H1 (cell line): ENCODE data around the gene NCK1. TPM values are rescaled to one million over a fixed set of nuclear protein-coding genes. Genes with fewer than 3 reads are reported as not detected.

Experiments
- CTCF ChIA-PET: fragments of 300-600 bp; sonication (Branson Sonifier 250); formaldehyde crosslinking; loops from one replicate; lab custom pipeline; 2021; ENCODE audit not compliant: partially characterized antibody; lab: Charles Lee
- POLR2A ChIA-PET: fragments of 300-600 bp; sonication (Branson Sonifier 250); formaldehyde crosslinking; loops from one replicate; lab custom pipeline; 2021; ENCODE audit warnings: inconsistent platforms; ENCODE audit not compliant: partially characterized antibody; lab: Charles Lee
- DNase-seq, 2 experiments: peaks; one replicate each; pipeline versions ENCODE4 v3.0.0 to v3.0.0-alpha.2; 2010 to 2022; ENCODE audit warnings: low spot score in 2 of 2, low read depth in 1 of 2, mixed read lengths in 1 of 2
- FAIRE-seq: peaks from 2 replicates; lab custom pipeline; 2011; peaks lifted over from hg19 to GRCh38; lab: Jason Lieb, UNC
- H2AFZ ChIP-seq: 2 replicates; pipeline ENCODE4 v1.8.1; 2012; ENCODE audit warnings: low read length, inconsistent platforms
- H2AK5ac ChIP-seq: 2 replicates; pipeline ENCODE4 v1.6.1; 2013; ENCODE audit warnings: low read depth, low read length
- H2BK120ac ChIP-seq: replicated peaks from 2 replicates; pipeline ENCODE3; 2013; ENCODE audit warnings: low read depth, low read length, inconsistent platforms
- H2BK12ac ChIP-seq: 2 replicates; pipeline ENCODE4 v1.6.1; 2013; ENCODE audit warnings: low read depth, low read length
- H2BK15ac ChIP-seq: 2 replicates; pipeline ENCODE4 v1.6.1; 2013; ENCODE audit warnings: low read length
- H2BK20ac ChIP-seq: 2 replicates; pipeline ENCODE4 v1.6.1; 2013; ENCODE audit warnings: low read length
- H2BK5ac ChIP-seq: 2 replicates; pipeline ENCODE4 v1.6.1; 2013; ENCODE audit warnings: low read depth, low read length
- H3K14ac ChIP-seq: 2 replicates; pipeline ENCODE4 v1.6.1; 2013; ENCODE audit warnings: inconsistent platforms; ENCODE audit not compliant: insufficient read length
- H3K18ac ChIP-seq: 2 replicates; pipeline ENCODE4 v1.6.1; 2013; ENCODE audit warnings: low read length; ENCODE audit errors: extremely low read depth
- H3K23ac ChIP-seq: 2 replicates; pipeline ENCODE4 v1.6.1; 2013; ENCODE audit warnings: inconsistent platforms; ENCODE audit not compliant: insufficient read length
- H3K23me2 ChIP-seq: 2 replicates; pipeline ENCODE4 v1.6.1; 2013; ENCODE audit warnings: low read depth, low read length
- H3K27ac ChIP-seq: 2 replicates; pipeline ENCODE4 v1.6.1; 2011; ENCODE audit warnings: low read depth, low read length, inconsistent platforms
- H3K27me3 ChIP-seq, 4 experiments: replicated peaks in 1 of 4; 1 replicate in 1 of 4; 2 replicates in 3 of 4; pipeline versions ENCODE4 v1.6.1 to v1.8.1; 2011 to 2013; ENCODE audit warnings: low read length in 3 of 4, mild to moderate bottlenecking in 3 of 4, inconsistent platforms in 2 of 4, mixed read lengths in 2 of 4, moderate library complexity in 1 of 4; ENCODE audit not compliant: control insufficient read depth in 3 of 4, insufficient read depth in 3 of 4; ENCODE audit errors: extremely low read depth in 1 of 4
- H3K36me3 ChIP-seq, 4 experiments: 2 replicates each; pipeline versions ENCODE4 v1.6.1 to v1.8.1; 2011 to 2013; ENCODE audit warnings: mild to moderate bottlenecking in 4 of 4, low read length in 3 of 4, moderate library complexity in 2 of 4, control low read depth in 1 of 4, inconsistent platforms in 1 of 4; ENCODE audit not compliant: insufficient read depth in 4 of 4, control insufficient read depth in 2 of 4
- H3K4ac ChIP-seq: replicated peaks from 2 replicates; pipeline ENCODE3; 2013; ENCODE audit warnings: low read length, low read depth, mixed read lengths, inconsistent platforms; ENCODE audit not compliant: insufficient read length
- H3K4me1 ChIP-seq, 4 experiments: replicated peaks in 1 of 4; 1 replicate in 1 of 4; 2 replicates in 3 of 4; pipeline versions ENCODE4 v1.6.1 to v1.8.1; 2011 to 2013; ENCODE audit warnings: low read length in 3 of 4, inconsistent platforms in 2 of 4, mixed read lengths in 1 of 4; ENCODE audit not compliant: insufficient read depth in 4 of 4, control insufficient read depth in 3 of 4
- H3K4me2 ChIP-seq, 2 experiments: 2 replicates each; pipeline versions ENCODE4 v1.6.1 to v1.8.1; 2011 to 2013; ENCODE audit warnings: low read depth in 2 of 2, low read length in 2 of 2, control low read depth in 1 of 2, inconsistent platforms in 1 of 2, mild to moderate bottlenecking in 1 of 2; ENCODE audit not compliant: insufficient read depth in 1 of 2
- H3K4me3 ChIP-seq, 4 experiments: fragments of 200-600, 300-600 bp in 1 of 4; sonication (generic), shearing (Covaris generic), sonication (Bioruptor Twin) in 1 of 4; 2 replicates each; pipeline versions ENCODE4 v1.5.1 to v1.8.1; 2011 to 2016; ENCODE audit warnings: low read length in 4 of 4, low read depth in 3 of 4, control low read depth in 2 of 4, inconsistent platforms in 2 of 4, mild to moderate bottlenecking in 2 of 4, mixed read lengths in 1 of 4, moderate library complexity in 1 of 4; ENCODE audit not compliant: insufficient read depth in 2 of 4; ENCODE audit errors: extremely low read depth in 1 of 4
- H3K56ac ChIP-seq: replicated peaks from 2 replicates; pipeline ENCODE3; 2013; ENCODE audit warnings: low read depth, mild to moderate bottlenecking, mixed read lengths, low read length, inconsistent platforms; ENCODE audit not compliant: insufficient read length
- H3K79me1 ChIP-seq: 2 replicates; pipeline ENCODE4 v1.6.1; 2013; ENCODE audit warnings: low read depth, low read length, control low read depth
- H3K79me2 ChIP-seq, 2 experiments: 2 replicates each; pipeline versions ENCODE4 v1.6.1 to v1.8.1; 2012 to 2013; ENCODE audit warnings: low read length in 2 of 2, mild to moderate bottlenecking in 2 of 2, inconsistent platforms in 1 of 2; ENCODE audit not compliant: insufficient read depth in 2 of 2, control insufficient read depth in 1 of 2
- H3K9ac ChIP-seq, 4 experiments: replicated peaks in 1 of 4; 1 replicate in 1 of 4; 2 replicates in 3 of 4; pipeline versions ENCODE4 v1.6.1 to v1.8.1; 2011 to 2013; ENCODE audit warnings: low read depth in 3 of 4, low read length in 3 of 4, control low read depth in 2 of 4, mild to moderate bottlenecking in 2 of 4, moderate library complexity in 2 of 4, inconsistent platforms in 1 of 4; ENCODE audit errors: extremely low read depth in 1 of 4
- H3K9me3 ChIP-seq, 2 experiments: 2 replicates each; pipeline versions ENCODE4 v1.6.1 to v1.8.1; 2012 to 2013; ENCODE audit warnings: mild to moderate bottlenecking in 2 of 2, moderate library complexity in 2 of 2, control low read depth in 1 of 2, inconsistent platforms in 1 of 2, low read depth in 1 of 2, low read length in 1 of 2, mixed read lengths in 1 of 2; ENCODE audit not compliant: insufficient read depth in 2 of 2
- H4K20me1 ChIP-seq, 2 experiments: replicated peaks in 1 of 2; 2 replicates each; pipeline versions ENCODE3 to v1.8.1; 2011 to 2013; ENCODE audit warnings: inconsistent platforms in 2 of 2, low read length in 2 of 2, mild to moderate bottlenecking in 1 of 2; ENCODE audit not compliant: insufficient read depth in 2 of 2, control insufficient read depth in 1 of 2
- H4K5ac ChIP-seq: 2 replicates; pipeline ENCODE4 v1.6.1; 2013; ENCODE audit warnings: low read length, low read depth, mixed read lengths, inconsistent platforms; ENCODE audit not compliant: insufficient read length
- H4K8ac ChIP-seq: 2 replicates; pipeline ENCODE4 v1.8.0; 2013; ENCODE audit warnings: mild to moderate bottlenecking, moderate library complexity, low read length, inconsistent platforms; ENCODE audit not compliant: insufficient read depth; ENCODE audit errors: extremely low read depth
- H4K91ac ChIP-seq: replicated peaks from 2 replicates; pipeline ENCODE3; 2013; ENCODE audit warnings: low read length, mixed read lengths, inconsistent platforms; ENCODE audit not compliant: insufficient read length
- ATF3 ChIP-seq: IDR thresholded peaks from 2 replicates; pipeline ENCODE4 v1.6.1; 2011; ENCODE audit warnings: low read depth, mild to moderate bottlenecking, low read length; ENCODE audit not compliant: insufficient read depth
- HDAC6 ChIP-seq: IDR thresholded peaks from one replicate; pipeline ENCODE4 v1.7.1; 2012; ENCODE audit warnings: low read depth, mild to moderate bottlenecking, inconsistent platforms, low read length, moderate library complexity
- KDM1A ChIP-seq: fragments of 200-600, 300-600 bp; sonication (generic); IDR thresholded peaks from 2 replicates; pipeline ENCODE4 v1.7.1; 2016; ENCODE audit warnings: mild to moderate bottlenecking, low read length, borderline replicate concordance
- KDM4A ChIP-seq: IDR thresholded peaks from one replicate; pipeline ENCODE4 v1.7.1; 2012; ENCODE audit warnings: low read depth, mild to moderate bottlenecking, moderate library complexity, low read length, inconsistent platforms; ENCODE audit not compliant: severe bottlenecking
- TCF12 ChIP-seq: IDR thresholded peaks from 2 replicates; pipeline ENCODE4 v1.6.1; 2011; ENCODE audit warnings: low read depth, mild to moderate bottlenecking, low read length
- WGBS, 2 experiments: shearing (Covaris generic) in 1 of 2; methylation state at CpG; one replicate each; pipeline versions ENCODE4 v1.1.6 to v1.1.7; 2013 to 2015; ENCODE audit warnings: low lambda C conversion rate in 2 of 2, mixed read lengths in 2 of 2, inconsistent platforms in 1 of 2, low coverage in 1 of 2, missing lambda C conversion rate in 1 of 2; ENCODE audit not compliant: insufficient replicate concordance in 2 of 2, insufficient coverage in 1 of 2, insufficient read length in 1 of 2; ENCODE audit errors: extremely low coverage in 1 of 2, missing lambda C conversion rate in 1 of 2; 5-methylcytosine and 5-hydroxymethylcytosine counted together
- polyA plus RNA-seq, 7 experiments: library from polyadenylated mRNA; depleted of rRNA in 3 of 7; stranded (reverse) in 5 of 7; unstranded in 2 of 7; fragments of >200 nt in 5 of 7; fragments of 200-250 nt in 2 of 7; gene quantifications; 1 replicate in 5 of 7; 2 replicates in 1 of 7; 4 replicates in 1 of 7; pipeline versions ENCODE4 v1.2.1 to v1.2.3, GENCODE V29; 2011 to 2013; ENCODE audit warnings: missing spikeins in 2 of 7, mixed read lengths in 2 of 7
- total RNA-seq: library from RNA; stranded (reverse); fragmentation: NEBNext Ultra II Directional; extraction: Animal tissue kit (Norgen Biotek cat#: 25700); gene quantifications from 2 replicates; pipeline ENCODE4 v1.2.1, GENCODE V29; 2021
- TF ChIP-seq, protein P1 (sequence below): IDR thresholded peaks from 2 replicates; pipeline ENCODE4 v1.6.1; 2012; ENCODE audit warnings: inconsistent platforms

The NCK1 gene
- total and polyA plus RNA-seq, 2 of the 8 experiments (the other 6 are each of a cell fraction or from before 2014, with no cell fraction given) = 10.0 to 28.5 TPM

DNA sequence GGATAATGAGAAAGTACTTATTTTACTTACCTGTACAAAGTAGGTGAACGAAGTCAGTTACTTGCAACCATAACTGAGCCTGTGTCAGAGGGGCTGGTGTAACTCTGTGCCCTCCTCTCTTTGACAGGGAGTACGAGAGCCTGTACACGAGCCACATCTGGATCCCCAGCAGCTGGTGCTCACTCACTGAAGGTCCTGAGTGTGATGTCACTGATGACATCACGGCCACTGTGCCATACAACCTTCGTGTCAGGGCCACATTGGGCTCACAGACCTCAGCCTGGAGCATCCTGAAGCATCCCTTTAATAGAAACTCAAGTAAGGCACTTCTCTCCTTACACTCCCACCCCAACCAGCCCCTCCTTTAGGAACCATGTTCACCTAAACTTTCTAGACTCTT lies 120.0 kb downstream of the NCK1 start:
- Histone ChIP-seq H3K4me1 (no peaks in the 10 kb centered on the region), H2BK120ac (no peak overlapping the region), H2BK12ac (no peak overlapping the region), H4K20me1 (no peaks in the 10 kb centered on the region), H2BK5ac (no peak overlapping the region), H3K18ac (no peak overlapping the region), H3K14ac (no peak overlapping the region), H2AFZ (no peak overlapping the region), H3K4me3 (no peak overlapping the region), H3K9ac (no peak overlapping the region), H3K27ac (no peak overlapping the region), H3K4me2 (no peak overlapping the region), H2AK5ac (no peak overlapping the region), H3K36me3 (no peaks in the 10 kb centered on the region), H3K9me3 (no peaks in the 10 kb centered on the region), H3K23ac (no peak overlapping the region), H3K4ac (no peak overlapping the region), H3K79me2 (no peaks in the 10 kb centered on the region), H2BK15ac (no peak overlapping the region), H4K91ac (no peak overlapping the region), H2BK20ac (no peak overlapping the region), H4K5ac (no peak overlapping the region), H4K8ac (no peak overlapping the region), H3K23me2 (peaks cover 2% of the 10 kb centered on the region; the same call in 1 of the 2 replicates), H3K79me1 (0 out of 2 replicates have a peak, but pooled peaks cover 4% of the 10 kb centered on the region), H3K27me3 (no peaks in the 10 kb centered on the region), H3K56ac (no peak overlapping the region)
- no peak for DNase-seq
- no peak for FAIRE-seq
- POLR2A ChIA-PET = no interaction called here
- CTCF ChIA-PET = interaction anchor here (0.6 kb wide), 1 partner anchor 205 kb away, joined by 5 read pairs; no protein-coding TSS in a partner anchor
- 86% methylated on average over 5 of the region's 5 CpGs; no CpG with 5 or more reads in 1 of the 2 experiments for WGBS, 2 experiments
- TF ChIP-seq HDAC6 (no peak), TCF12 (no peak), KDM4A (no peak), ATF3 (no peak), KDM1A (no peak)
- TF ChIP-seq, protein P1, sequence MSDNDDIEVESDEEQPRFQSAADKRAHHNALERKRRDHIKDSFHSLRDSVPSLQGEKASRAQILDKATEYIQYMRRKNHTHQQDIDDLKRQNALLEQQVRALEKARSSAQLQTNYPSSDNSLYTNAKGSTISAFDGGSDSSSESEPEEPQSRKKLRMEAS = no peak
